SKM-1 treated with dmso at 0.1 percent for 144 hours (cell line): ENCODE data around the gene ELN.

Experiments used
- DNase-seq: peaks from one replicate; lab custom pipeline; 2025; ENCODE audit not compliant: unreplicated experiment; lab: John Stamatoyannopoulos, UW

The ELN gene

GRCh38 chr7:74023092-74023536 is 4.9 kb upstream of the ELN start:
- no peak for DNase-seq

- DNase-seq = no peak
Observed at GRCh38 chr7:74023786-74024185, 4.2 kb upstream of the ELN start.

- no peak for DNase-seq
Observed at GRCh38 chr7:74025146-74025545, 2.8 kb upstream of the ELN start.

- no peak for DNase-seq
Observed at GRCh38 chr7:74025730-74026129, 2.2 kb upstream of the ELN start.

GRCh38 chr7:74026406-74026902 is 1.5 kb upstream of the ELN start:
- DNase-seq = no peak

GRCh38 chr7:74026903-74027682 is 880 bp upstream of the ELN start:
- peak; percentile 29 for DNase-seq

GRCh38 chr7:74028321-74028838 is 407 bp downstream of the ELN start:
- DNase-seq = no peak

- no peak for DNase-seq
Observed at GRCh38 chr7:74029089-74029785, 1.3 kb downstream of the ELN start.

GRCh38 chr7:74029991-74030415 is 2.0 kb downstream of the ELN start:
- DNase-seq = no peak

GRCh38 chr7:74030861-74031260 is 2.9 kb downstream of the ELN start:
- DNase-seq = no peak

- DNase-seq = no peak
Observed at GRCh38 chr7:74031403-74032190, 3.6 kb downstream of the ELN start.

GRCh38 chr7:74032191-74032490 is 4.2 kb downstream of the ELN start:
- DNase-seq = no peak

- DNase-seq = no peak
Observed at GRCh38 chr7:74032624-74033371, 4.8 kb downstream of the ELN start.

- no peak for DNase-seq
Observed at GRCh38 chr7:74033372-74034311, 5.7 kb downstream of the ELN start.

- DNase-seq = no peak
Observed at GRCh38 chr7:74037609-74038008, 9.6 kb downstream of the ELN start.

- DNase-seq = no peak
Observed at GRCh38 chr7:74038194-74038961, 10.4 kb downstream of the ELN start.

GRCh38 chr7:74039337-74039736 is 11.4 kb downstream of the ELN start:
- no peak for DNase-seq

GRCh38 chr7:74040101-74040790 is 12.3 kb downstream of the ELN start:
- DNase-seq = no peak
